ENCODE data around the gene CTAG2.
"Not testable (repeated sequence)": the region's sequence is repeated elsewhere in the genome, so short reads cannot be mapped to it uniquely, and the experiment has no call there.

CTAG2 gene

GRCh38 chrX:154653413-154653812 lies at the start of gene CTAG2:
Gene CTAG2, minus strand, starts transcription at chrX:154653579. Its CDS starts 64 bp downstream, at chrX:154653515.
- DNase-seq = not testable (repeated sequence)

- no peak for DNase-seq
These were observed 45.4 kb upstream of the CTAG2 start for GRCh38 chrX:154698630-154699248.

- DNase-seq = no peak
These were observed 43.3 kb upstream of the CTAG2 start for GRCh38 chrX:154696676-154697045.

GRCh38 chrX:154695911-154696675 lies 42.7 kb upstream of the CTAG2 start:
- no peak for DNase-seq

GRCh38 chrX:154693394-154693793 lies 40.0 kb upstream of the CTAG2 start:
- no peak for DNase-seq

- not testable (repeated sequence) for DNase-seq
These were observed 37.1 kb upstream of the CTAG2 start for GRCh38 chrX:154690438-154690837.

- DNase-seq = not testable (repeated sequence)
These were observed 18.7 kb upstream of the CTAG2 start for GRCh38 chrX:154672084-154672483.

- not testable (repeated sequence) for DNase-seq
These were observed 17.5 kb upstream of the CTAG2 start for GRCh38 chrX:154670848-154671247.

GRCh38 chrX:154661899-154662298 lies 8.5 kb upstream of the CTAG2 start:
- no peak for DNase-seq

- no peak for DNase-seq
These were observed 7.8 kb upstream of the CTAG2 start for GRCh38 chrX:154661170-154661569.

GRCh38 chrX:154660541-154660940 lies 7.2 kb upstream of the CTAG2 start:
- no peak for DNase-seq

- DNase-seq = no peak
These were observed 5.6 kb upstream of the CTAG2 start for GRCh38 chrX:154658957-154659356.

GRCh38 chrX:154658187-154658586 lies 4.8 kb upstream of the CTAG2 start:
- DNase-seq = no peak

- DNase-seq = no peak
These were observed 3.9 kb upstream of the CTAG2 start for GRCh38 chrX:154657226-154657805.

GRCh38 chrX:154655786-154656185 lies 2.4 kb upstream of the CTAG2 start:
- no peak for DNase-seq

- DNase-seq = no peak
These were observed 2.0 kb upstream of the CTAG2 start for GRCh38 chrX:154655346-154655745.

GRCh38 chrX:154654925-154655324 lies 1.5 kb upstream of the CTAG2 start:
- no peak for DNase-seq

GRCh38 chrX:154654372-154654771 lies 993 bp upstream of the CTAG2 start:
- DNase-seq = no peak

GRCh38 chrX:154653048-154653401 lies 354 bp downstream of the CTAG2 start:
- DNase-seq = no peak

GRCh38 chrX:154652311-154653047 lies 900 bp downstream of the CTAG2 start:
- DNase-seq = no peak

- no peak for DNase-seq
These were observed 3.2 kb downstream of the CTAG2 start for GRCh38 chrX:154650221-154650510.

- no peak for DNase-seq
These were observed 3.7 kb downstream of the CTAG2 start for GRCh38 chrX:154649503-154650220.

GRCh38 chrX:154648931-154649330 lies 4.4 kb downstream of the CTAG2 start:
- no peak for DNase-seq
